Hypothalamus (tissue), 51 donors: Measurements from ENCODE around the gene RAB11B.
"Not testable (repeated sequence)": the region's sequence is repeated elsewhere in the genome, so short reads cannot be mapped to it uniquely, and the experiment has no call there.

Experiments
- DNase-seq, 51 donors: peaks; one replicate each; lab custom pipeline; 2025; lab: John Stamatoyannopoulos, UW

The RAB11B gene

GRCh38 chr19:8389891-8390616 lies at the start of gene RAB11B:
Gene RAB11B, plus strand, starts transcription at chr19:8390360. Its CDS starts 57 bp downstream, at chr19:8390417.
- DNase-seq, result peak; percentile 72 to 100 (median 98)

DNA sequence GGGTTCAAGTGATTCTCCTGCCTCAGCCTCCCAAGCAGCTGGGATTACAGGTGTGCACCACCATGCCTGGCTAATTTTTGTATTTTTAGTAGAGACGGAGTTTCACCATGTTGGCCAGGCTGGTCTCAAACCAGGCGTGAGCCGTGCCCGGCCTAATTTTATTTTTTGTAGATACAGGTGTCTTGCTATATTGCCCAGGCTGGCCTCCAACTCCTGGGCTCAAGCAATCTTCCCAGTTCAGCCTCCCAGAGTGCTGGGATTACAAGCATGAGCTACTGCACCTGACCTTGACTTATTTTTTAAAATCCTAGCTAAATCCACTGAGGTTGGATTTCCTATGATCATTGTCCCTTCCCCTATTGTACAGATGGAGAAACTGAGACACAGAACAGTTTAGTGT lies 48.7 kb upstream of the RAB11B start:
- not testable (repeated sequence) for DNase-seq

GRCh38 chr19:8342316-8342683 lies 47.9 kb upstream of the RAB11B start:
- no peak for DNase-seq

DNA sequence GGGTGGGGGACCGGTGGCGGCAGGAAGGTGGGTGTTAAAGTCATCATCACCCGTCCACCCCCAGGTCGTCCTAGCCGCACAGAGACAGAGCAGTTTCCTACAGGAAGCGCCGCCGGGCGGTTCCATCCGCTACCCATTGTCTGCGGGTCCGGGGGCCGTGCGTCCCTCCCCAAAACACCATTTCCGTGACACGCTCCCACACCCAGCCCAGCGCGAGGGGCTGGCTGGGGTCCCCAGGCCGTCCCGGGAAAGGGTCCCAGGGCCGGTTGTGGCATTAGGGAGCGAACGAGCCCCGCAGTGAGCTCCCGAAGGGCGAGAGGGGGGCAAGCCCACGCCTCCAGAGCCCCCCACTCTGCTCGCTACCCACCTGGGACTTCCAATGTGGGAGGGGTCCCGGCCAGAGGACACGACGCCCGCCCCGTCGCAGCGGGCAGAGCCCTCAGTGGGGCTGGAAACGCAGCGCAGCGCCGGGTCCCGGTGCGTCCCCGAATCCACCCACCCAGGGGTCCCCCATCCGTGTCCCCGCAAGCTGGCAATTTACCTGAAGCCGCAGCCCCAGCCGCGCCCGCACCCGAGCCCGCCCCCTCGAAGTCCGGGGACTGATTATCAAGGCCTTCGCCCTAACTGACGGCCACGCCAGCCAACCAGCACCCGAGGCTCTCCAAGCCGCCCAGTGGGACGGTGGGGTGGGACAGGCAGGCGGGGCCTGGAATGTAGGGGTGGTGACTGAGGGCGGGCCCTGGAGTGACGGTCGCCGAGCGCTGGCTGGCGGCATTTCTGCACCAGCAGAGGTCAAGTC lies 47.3 kb upstream of the RAB11B start, which contains the start of gene KANK3:
TSS of gene KANK3 (minus strand) at position 579 of the 799 bp plus-strand sequence. CDS start 5,434 bp downstream, outside the sequence.
- DNase-seq, result peak in 50 of 51 donors; percentile 3 to 93 (median 74)

DNA sequence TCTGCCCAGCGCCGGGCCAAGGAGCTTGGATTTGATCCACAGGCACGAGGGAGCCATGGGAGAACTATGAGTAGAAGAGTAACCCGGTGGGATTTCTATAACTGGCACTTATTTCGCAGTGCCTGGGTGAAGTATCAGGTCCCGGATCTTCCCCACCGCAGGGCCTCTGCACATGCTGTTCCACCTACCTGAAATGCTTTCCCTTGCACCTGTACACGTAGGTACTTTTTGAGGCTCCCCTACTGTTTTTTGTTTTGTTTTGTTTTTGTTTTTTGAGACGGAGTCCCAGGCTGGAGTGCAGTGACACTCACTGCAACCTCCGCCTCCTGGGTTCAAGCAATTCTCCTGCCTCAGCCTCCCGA lies 46.7 kb upstream of the RAB11B start:
- no peak for DNase-seq

- DNase-seq, result not testable (repeated sequence)
Measured at GRCh38 chr19:8349629-8350372, 40.4 kb upstream of the RAB11B start.

DNA sequence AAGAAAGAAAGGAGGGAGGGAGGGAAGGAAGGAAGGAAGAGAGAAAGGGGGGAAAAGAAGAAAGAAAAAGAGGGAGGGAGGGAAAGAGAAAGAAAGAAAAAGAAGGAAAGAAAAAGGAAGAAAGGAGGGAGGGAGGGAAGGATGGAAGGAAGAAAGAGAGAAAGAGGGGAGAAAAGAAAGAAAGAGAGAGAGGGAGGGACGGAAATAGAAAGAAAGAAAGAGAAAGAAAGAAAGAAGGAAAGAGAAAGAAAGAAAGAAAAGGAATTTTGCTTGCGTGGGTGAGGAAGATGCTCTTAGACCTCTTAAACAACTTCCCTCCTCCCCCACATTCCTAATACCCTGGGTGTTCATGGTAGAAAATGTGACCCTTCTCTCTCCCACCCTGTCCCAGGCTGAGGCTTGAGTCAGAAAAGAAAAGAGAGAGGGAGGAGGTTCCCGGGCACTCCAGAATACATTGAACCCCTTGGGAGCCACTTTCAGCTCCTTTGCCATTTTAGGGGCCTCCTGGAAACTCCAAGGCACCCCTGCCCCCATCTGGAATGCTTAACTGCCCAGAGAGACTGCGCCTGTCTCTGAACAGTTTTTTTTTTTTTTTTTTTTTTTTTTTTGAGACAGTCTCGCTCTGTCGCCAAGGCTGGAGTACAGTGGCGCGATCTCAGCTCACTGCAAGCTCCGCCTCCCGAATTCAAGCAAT lies 37.9 kb upstream of the RAB11B start:
- DNase-seq, result peak in 1 of 51 donors; percentile 13

DNA sequence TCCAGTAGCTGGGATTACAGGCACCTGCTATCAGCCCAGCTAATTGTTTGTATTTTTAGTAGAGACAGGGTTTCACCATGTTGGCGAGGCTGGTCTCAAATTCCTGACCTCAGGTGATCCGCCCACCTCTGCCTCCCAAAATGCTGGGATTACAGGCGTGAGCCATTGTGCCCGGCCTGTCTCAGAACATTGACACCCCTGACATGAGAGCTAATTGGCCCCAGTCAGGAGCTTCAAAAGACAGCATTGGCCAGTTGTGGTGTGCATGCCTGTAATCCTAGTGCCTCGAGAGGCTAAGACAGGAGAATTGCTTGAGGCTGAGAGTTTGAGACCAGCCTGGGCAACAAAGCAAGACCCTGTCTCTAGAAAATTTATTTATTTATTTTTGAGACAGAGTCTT lies 37.3 kb upstream of the RAB11B start:
- not testable (repeated sequence) for DNase-seq

DNA sequence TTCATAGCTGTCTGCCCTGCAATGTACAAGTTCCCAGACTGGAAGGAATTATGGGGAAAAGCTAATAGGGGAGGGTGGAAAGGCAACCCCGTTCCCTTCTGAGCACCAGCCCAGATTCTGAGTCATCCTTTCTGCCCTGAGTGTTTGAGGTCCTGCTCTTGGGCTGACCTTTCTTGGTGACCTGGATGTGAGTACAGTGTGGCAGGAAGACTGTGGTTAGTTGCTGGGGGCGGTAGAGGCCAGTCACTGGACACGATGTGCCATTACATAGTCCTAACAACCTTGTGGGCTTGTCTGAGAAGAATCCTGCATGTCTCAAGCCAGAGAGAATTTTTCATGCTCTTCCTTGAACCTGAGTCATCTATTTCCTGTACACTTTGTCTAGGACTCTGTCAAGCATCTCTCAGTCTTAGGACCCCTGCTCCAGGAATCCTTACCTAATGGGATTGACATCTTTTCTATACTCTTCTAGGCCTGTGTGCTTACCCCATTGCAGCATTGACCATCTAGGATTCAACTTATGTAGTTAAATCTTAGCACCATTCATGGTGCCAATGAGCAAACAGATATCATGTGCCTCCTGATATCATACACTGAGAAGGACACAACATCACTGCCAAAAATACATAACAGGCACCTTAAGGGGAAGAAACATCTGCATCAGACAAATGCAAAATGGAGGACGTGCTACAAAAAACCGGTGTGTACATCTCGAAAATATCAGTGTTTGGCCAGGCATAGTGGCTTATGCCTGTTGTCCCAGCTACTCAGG lies 34.3 kb upstream of the RAB11B start:
- no peak for DNase-seq

DNA sequence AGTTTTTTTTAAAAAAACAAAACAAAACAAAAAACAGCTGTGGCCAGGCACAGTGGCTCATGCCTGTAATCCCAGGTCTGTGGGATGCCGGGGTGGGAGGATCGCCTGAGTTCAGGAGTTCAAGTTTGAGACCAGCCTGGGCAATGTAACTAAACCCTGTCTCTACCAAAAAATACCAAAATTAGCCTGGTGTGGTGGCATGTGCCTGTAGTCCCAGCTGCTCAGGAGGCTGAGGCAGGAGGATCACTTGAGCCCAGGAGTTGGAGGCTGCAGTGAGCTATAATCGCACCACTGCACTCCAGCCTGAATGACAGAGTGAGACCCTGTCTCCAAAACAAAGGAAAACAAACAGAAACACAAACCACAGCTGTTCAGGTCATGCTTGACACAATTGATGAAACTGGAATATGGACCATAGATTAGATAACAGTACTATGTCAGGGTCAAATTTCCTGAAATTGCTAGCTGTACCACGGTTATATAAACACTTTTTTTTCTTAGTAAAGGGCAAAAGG lies 33.1 kb upstream of the RAB11B start:
- no peak for DNase-seq

- no peak for DNase-seq
Measured at GRCh38 chr19:8358948-8359347, 31.2 kb upstream of the RAB11B start.

- DNase-seq, result no peak
Measured at GRCh38 chr19:8360196-8360595, 30.0 kb upstream of the RAB11B start.

DNA sequence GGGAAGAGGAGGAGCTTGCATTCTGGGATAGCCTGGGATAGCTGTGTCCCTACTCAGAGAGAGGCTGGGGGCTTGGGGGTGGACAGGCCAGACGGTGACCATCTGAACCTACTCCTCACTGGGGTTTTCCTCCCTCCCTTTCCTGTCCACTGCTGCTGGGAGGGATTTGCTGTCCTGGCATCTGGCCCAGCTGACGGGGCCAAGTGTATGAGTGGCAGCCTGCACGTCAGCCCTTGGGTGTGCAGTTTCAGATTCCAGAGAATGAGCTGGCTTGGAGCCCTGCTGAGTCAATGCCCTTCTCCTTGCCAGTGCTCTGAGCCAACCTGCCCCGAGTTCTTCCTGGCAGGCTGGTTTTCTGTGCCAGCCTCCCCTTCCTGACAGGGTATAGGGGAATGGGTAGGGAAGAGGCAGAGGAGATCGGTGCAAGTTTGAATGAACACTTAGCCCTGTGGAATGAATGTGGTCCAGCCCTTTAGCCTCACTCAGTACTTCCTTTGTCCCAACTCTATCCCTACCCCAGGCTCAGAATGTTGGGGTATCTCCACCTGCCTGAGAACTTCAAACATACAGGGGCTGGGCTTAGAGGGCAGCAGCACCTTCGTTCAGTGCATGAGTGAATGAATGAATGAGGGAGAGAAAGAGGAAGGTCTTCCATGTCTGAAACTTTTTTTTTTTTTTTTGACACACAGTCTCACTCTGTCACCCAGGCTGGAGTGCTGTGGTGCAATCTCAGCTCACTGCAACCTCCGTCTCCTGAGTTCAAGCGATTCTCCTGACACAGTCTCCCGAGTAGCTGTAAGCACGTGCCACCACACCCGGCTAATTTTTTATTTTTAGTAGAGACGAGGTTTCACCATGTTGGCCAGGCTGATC lies 28.0 kb upstream of the RAB11B start:
- peak in 48 of 51 donors; percentile 5 to 85 (median 66) for DNase-seq

DNA sequence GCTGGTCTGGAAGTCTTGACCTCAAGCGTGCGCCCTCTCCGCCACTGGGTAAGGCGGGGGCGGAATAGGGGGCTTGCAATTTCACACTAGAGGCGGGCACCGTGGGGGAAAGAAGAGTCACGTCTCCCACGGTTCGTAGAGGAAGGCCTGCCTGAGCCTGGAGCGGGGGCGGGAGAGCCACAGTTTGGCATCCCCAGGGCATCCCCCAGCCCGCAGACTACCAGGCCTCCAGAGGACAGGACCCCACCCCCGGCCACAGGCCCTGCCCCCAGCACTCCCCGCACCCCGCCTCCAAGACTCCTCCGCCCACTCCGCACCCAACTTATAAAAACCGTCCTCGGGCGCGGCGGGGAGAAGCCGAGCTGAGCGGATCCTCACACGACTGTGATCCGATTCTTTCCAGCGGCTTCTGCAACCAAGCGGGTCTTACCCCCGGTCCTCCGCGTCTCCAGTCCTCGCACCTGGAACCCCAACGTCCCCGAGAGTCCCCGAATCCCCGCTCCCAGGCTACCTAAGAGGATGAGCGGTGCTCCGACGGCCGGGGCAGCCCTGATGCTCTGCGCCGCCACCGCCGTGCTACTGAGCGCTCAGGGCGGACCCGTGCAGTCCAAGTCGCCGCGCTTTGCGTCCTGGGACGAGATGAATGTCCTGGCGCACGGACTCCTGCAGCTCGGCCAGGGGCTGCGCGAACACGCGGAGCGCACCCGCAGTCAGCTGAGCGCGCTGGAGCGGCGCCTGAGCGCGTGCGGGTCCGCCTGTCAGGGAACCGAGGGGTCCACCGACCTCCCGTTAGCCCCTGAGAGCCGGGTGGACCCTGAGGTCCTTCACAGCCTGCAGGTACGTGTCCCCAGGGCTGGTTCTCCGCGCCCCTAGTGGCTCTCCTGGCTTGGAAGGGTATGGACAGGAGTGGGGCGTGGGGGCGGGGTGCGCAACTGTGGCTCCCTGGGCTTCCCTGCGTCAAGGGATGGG lies 26.1 kb upstream of the RAB11B start, which contains the start of gene ANGPTL4:
TSS of gene ANGPTL4 (plus strand) at position 353 of the 969 bp plus-strand sequence. CDS start at position 520, 167 bp downstream.
- peak in 38 of 51 donors; percentile 12 to 73 (median 42) for DNase-seq

GRCh38 chr19:8366121-8366581 lies 24.0 kb upstream of the RAB11B start:
- no peak for DNase-seq

DNA sequence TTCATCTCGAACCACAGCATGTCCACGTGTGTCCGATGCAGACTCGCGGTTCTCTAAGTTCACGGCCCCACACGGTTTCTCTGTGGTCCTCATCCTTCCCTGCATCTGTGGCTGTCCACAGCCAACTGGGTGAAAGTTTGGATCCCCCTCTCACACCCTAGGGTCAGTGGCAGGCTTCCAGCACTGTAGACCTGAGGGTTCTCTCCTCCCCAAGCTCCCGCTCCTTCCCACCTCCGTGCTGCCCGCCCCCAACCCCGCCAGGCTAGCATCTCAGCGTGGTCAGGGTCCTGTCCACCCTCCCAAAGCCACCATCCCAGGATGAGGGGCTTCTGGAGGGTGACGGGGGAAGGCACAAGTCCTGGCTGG lies 23.2 kb upstream of the RAB11B start:
- peak in 8 of 51 donors; percentile 24 to 68 (median 47) for DNase-seq
